HG03432 (cell line): ENCODE results near the gene NME3.
A peak's percentile ranks its signal among the peaks of the same experiment; 100 is the strongest.

Source experiments
- ATAC-seq: cut with Tn5 transposase; IDR thresholded peaks from one replicate; pipeline ENCODE4 v1.9.1; 2021; ENCODE audit warnings: mild to moderate bottlenecking, moderate library complexity; ENCODE audit not compliant: unreplicated experiment

NME3 gene

DNA sequence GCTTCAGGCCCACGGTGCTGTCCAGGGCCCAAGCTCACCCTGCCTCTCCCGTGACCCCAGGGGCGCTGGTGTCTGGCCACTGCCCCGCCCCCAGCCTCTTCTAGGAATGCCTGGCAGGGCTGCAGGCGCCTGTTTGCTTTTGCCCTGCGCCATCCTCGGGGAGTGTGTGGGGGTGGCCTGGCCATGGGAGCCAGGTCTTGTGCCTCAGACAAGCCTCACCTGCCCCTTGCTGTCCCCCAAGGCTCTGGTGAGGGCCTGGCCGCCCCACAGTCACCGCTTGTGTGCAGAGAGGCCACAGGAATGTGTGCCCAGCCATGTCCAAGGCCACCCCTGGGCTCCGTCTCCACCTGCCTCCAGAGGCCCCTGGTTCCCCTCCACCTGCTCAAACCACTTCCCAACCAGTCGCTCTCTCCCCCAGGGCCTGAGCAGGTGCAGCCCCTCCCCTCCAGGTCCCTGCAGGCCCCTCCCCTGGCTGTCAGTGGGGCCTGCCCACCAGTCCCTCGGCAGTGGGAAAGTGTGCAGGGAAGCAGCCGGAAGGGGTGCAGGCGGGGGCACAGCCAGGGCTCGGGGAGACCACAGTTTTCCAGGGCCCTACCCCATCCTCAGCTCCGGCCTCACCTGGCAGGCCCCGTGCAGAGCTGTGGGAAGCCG, 23.0 kb upstream of the NME3 start:
- ATAC-seq: no peak

DNA sequence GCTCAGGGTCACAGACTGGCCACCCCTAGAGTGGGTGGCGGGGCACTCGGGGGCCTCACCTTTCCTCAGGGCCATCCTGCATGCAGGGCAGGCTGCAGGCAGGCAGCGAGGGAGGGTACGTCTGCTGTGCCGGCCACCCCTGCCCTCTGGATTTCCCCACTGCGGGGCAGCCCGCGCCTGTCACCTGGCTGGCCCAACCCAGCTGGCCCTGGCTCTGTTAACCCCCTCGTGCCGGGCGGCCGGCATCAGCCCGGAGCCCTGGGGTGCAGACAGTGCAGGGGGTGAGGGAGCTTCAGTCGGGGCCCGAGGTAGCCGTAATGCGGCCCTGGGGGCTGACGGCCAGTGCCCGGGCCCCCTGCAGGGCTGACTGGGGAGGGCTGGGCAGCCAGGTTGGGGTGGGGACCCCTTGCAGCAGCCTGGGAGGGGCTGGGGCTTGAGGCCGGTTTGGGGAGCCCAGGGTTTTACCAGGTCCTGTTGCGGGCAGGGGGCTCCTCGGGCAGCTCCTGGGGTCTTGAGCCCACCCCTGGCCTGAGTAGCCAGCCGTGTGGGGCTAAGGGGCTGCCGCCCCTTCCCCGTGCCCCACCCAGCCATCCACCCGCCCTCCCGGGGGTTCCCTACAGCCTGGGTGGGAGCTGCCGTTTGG, 22.4 kb upstream of the NME3 start, which contains the start of gene IGFALS:
Gene IGFALS (minus strand): TSS at position 128 of the 643 bp plus-strand sequence. CDS start 53 bp downstream, at position 75.
- no peak for ATAC-seq

DNA sequence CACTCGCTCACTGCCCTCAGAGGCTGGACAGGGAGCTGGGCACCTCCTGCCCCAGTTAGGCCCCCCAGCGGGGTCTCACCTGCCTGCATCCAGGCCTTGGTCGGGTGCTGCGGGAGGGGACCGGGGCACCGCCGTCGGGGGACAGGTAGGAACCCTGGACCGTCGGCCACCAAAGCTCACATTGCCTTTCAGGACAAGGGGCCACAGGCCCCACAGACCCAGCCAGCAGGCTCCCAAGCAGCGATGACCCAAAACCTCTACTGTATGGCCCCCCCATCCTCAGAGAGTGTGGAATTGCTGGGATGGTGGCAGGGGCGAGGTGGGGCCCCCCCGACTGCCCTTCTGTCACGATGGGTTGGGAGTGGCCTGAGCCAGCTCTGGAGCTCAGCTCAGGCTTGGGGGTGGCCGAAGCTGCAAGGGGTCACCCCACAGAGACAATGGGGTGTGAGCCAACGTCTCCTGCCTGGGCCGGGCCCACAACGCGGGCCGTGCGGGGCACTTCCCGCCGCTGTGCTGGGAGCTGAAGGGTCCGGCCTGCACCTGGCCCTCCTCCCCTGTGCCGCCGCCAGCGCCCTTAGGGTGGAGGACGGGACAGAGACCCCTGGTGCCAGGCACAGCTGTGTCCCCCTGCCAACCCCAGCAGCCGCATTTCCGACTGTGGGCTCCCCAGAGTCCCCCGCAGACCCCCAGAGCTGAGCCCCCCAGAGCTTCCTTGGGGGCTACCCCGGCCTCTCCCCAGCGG, 21.7 kb upstream of the NME3 start:
- ATAC-seq: no peak

DNA sequence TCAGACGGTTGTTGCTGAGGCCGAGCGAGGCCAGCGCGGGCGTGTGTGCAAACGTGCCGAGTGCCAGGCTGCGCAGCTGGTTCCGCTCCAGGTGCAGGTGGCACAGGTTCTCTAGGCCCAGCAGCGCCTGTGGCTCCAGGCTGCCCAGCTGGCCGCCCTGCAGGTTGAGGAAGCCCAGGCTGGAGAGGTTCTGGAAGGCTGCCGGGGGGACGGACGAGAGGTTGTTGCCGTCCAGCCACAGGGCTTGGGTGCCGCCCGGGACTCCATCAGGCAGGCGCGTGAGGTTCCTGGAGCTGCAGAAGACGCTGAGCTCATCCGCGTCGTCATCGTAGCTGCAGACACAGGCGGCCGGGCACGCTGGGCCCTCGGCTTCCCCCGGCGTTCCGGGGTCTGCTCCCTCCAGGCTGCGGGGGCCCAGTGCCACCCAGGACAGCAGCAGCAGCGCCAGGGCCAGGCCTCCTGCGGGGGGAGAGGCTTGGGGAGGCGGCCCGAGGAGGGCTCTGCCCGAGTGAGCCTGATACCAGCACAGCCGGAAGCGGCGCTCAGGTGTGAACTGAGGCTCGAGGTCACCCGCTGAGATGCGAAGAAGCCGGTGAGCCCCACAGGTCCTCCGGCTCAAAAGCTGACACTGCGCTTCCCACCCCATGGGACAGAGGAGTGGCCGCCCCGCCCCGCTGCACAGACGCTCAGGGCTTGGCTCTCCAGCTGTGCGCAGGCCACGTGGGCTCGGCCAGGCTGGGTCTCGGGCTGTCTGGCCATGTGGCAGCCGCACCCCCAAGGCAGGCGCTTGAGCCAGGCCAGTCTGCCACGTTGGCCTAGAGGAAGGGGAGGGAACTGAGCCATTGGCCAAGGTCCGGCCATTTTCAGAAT, 20.8 kb upstream of the NME3 start:
- ATAC-seq: no peak

DNA sequence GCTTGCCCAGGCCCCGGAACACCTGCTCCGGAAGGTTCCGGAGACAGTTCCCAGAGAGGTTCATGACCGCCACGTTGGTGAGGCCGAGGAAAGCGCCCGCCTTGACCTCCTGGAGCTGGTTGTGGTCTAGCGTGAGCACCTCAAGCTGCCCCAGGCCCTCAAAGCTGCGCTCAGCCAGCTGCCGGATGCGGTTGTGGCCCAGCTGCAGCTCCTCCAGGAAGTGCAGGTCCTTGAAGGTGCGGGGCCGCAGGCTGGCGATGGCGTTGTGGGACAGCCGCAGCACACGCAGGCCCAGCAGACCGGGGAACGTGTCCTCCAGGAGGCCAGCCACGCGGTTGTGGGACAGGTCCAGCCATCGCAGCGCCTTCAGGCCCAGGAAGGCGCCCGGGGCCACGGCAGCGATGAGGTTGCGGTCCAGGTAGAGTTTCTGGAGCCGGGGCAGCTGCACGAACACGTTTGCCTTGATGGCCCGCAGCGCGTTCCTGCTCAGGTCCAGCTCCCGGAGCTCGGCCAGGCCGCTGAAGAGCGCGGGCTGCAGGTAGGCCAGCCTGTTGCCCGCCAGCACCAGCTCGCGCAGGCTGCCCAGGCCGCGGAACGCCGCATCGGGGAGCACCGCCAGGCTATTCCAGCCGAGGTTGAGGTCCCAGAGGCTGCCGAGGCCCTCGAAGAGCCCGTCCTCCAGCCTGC, 20.1 kb upstream of the NME3 start:
- no peak for ATAC-seq

DNA sequence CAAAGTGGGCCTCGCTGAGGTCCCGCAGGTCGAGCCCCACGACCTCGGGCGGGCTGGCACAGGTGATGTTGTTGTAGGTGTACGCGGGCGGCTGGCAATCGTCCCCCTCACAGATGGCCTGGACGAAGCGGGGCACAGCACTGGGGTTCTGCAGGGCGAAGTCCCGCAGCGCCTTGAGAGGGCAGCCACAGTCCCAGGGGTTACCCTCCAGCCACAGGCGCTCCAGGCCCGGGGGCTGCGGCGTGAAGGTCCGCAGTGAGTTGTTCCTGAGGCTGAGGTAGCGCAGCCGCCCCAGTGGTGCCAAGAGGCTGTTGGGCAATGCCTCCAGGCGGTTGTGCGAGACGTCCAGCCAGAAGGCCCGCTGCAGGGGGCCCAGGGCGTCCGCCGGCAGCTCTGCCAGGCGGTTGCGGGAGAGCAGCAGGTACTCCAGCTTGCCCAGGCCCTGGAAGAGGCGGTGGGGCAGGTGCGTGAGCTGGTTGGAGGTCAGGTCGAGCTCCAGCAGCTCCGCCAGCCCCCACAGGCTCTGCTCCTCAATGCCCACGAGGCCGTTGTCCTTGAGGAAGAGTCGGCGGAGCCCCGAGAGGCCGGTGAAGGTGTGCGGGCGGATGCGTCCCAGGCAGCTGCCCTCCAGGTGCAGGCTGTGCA, 19.4 kb upstream of the NME3 start:
- ATAC-seq: no peak

DNA sequence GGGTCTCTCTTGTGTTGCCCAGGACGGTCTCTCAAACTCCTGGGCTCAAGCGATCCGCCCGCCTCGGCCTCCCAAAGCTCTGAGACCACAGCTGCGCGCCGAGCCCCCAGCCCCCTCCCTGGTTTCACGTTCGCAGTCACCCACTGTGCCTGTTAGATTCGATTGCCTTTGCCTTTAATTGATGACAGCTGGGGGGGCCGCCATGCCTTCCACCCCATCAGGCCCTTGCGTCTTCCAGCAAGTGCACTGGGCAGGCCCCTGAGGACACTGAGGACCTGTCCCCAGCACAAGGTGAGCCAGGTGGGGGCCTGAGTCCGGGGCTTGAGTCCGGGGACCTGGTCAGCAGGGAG, 18.9 kb upstream of the NME3 start:
- no peak for ATAC-seq

DNA sequence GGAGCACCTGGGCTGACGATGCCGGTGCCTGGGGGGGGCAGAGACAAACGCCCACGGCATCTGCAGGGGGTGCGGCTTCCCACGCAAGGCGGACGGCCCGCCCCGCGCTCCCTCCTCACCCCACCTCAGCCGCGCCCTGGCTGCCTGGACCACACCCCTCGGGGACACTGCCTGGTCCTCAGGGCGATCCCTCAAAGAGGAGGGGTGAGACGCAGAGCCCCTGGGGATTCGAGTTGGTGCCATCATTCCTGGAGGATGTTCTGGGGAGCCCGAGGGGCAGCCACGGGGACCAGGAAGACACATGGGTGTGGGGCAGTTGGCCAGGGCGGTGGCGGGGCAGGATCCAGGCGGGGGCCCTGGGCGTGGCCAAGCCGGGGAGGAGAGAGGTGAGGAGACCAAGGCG, 18.3 kb upstream of the NME3 start:
- no peak for ATAC-seq

DNA sequence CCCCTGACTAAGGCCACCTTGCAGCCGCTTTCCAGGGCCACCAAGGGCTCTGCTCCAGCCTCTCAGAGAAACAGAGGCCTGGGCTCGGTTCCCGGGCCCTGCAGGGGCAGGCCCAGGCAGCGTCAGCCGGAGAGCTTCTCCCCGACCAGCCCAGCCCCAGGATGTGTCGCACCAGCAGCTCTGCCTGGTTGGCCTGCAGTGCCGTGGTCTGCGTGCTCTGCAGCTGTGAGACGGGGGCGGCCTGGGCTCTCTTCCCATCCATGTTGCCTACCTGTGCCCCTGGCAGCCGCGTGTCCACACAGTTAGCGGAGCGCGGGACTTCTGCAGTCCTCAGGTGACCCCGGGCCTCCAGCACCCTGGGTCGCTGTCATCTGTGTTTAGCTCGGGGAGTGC, 17.4 kb upstream of the NME3 start:
- no peak for ATAC-seq

DNA sequence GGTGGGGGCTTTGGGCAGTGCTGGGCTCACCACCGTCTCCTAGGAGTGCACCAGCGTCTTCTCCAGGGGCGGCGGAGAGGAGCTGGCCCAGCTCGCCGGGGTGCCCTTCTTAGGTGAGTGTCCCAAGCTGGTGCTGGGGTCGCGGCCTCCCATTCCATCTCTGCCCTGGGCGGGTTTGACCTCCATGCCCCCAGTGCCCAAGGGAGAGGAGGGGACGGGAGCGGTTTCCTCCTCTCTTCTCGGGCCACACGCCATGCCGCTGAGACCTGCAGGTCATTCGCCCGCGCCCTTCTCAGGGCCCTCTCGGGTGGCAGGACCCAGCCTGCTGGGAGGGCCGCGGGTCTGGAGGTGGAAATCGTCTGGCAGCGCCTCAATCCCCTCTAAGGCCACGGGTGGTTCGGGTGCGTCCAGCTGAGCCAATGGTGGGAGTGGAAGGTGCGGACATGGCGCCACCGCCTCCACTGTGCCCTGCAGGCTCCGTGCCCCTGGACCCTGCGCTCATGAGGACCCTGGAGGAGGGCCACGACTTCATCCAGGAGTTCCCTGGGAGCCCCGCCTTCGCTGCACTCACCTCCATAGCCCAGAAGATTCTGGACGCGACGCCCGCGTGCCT, 16.9 kb upstream of the NME3 start:
- ATAC-seq: no peak

DNA sequence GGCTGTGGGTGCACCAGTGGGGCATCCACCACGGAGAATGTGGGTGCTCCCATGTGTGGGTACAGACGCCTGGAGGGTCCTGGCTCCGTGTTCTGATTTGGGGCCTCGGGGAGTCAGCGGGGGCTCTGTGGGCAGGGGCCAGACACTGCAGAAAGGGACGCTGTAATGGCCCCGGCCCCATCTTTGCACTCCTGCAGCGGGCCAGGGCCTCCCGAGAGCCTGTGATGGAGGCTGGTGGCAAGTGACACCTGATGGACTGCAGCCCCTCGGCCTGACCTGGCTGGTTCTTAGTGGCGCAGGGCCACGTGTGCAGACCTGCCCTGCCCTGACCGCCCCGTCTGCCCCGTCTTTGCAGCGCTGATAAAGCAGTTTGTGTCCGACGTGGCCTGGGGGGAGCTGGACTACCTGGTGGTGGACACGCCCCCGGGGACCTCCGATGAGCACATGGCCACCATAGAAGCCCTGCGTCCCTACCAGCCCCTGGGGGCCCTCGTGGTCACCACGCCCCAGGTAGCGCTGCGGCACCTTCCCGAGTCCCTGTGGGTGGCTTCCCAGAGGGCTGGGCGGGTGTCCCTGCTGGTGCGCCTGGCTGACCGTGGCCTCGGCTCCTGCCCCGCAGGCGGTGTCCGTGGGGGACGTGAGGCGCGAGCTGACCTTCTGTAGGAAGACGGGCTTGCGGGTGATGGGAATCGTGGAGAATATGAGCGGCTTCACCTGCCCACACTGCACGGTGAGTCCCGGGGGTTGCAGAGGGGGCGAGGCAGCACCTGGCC, 16.2 kb upstream of the NME3 start:
- no peak for ATAC-seq

DNA sequence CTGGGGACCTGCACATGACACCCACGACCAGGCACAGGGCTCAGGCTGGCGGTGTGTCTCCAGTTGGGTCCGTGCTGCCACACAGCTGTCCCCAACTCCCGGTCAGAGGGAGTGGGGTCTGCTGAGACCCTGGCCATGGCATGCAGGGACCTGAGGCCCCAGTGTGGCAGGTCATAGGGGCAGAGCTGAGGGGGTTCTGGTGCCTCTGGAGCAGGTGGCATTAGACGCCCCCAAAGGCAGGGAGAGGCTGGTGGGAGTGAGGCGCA, 15.6 kb upstream of the NME3 start:
- ATAC-seq: no peak

DNA sequence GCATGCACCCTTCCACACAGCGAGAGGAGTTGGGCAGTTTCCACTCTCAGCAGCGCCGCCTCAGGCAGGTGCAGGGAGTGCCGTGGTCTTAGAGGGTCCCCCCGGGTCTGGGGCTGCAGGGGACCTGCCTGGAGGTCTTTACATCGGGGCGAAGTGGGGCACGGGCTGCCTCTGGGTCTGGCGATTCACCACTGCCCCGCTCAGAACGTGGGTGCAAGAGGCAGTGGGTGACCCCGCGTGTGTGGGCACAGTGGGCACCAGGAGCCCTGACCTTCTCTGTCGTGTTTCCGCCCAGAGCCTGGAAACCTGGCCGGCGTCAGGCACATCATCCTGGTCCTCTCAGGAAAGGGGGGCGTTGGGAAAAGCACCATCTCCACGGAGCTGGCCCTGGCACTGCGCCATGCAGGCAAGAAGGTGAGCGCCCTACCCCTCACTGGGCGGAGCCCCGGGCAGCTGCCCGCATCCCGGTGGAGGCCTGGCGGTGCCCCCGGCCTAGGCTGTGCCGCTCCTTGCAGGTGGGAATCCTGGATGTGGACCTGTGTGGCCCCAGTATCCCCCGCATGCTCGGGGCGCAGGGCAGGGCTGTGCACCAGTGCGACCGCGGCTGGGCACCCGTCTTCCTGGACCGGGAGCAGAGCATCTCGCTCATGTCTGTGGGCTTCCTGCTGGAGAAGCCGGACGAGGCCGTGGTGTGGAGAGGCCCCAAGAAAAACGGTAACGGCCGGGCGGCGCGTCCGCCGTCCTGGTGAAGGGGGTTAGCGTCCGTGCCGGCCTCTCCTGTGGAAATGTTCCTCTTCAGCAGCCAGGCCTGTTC, 15.1 kb upstream of the NME3 start:
- ATAC-seq: no peak

DNA sequence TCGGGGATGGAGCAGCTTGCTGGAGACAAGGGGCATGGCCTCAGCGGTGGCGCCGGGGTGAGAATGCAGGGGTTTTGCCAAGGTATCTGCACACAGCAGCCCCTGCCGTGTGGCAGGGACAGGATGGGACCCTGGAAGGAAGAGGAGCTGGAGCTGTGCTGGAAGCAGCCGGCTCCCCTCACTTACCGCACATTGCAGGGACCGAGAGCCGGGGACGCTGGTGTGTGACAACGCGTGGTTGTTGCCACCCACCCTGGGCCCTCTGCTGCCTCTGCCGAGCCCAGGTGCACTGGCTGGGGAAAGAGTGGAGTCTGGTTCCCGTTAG, 14.5 kb upstream of the NME3 start:
- no peak for ATAC-seq

DNA sequence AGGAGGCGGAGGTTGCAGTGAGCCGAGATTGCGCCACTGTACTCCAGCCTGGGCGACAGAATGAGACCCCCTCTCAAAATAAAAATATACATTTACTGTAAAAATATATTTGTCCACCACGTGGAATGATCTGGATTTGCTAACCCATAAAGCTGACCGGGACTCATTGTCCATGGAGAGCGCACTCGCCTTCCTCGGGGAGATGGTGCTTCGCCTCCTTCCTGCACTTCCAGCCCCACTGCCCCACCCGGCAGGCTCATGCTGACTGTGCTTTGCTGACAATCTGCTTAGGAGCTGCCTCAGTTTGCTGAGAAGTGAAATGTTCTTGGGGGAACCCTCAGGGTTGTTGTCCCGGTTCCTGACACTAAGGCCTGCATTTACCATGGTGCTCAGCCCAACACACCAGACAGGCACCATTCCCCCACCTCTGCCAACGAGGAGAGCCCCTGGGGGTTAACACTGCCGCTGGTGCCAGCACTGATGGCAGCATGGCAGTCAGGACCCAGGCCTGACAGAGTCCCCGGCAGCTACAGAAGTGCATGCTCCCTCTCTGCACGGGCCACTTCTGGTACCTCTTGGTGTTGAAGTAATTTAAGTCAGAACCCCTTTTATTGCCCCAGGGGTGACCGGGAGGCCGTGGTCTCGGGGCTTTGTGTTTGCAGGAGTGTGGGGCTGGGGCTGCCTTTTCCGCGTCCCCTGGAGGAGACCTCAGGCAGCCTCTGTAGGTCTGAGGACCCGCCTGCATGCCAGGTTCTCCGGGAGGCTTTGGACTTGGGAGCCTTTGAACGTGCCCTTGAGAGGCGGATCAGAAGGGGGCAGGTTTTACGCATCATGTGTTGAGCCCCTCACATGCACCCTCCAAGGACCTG, 13.9 kb upstream of the NME3 start:
- ATAC-seq: no peak

DNA sequence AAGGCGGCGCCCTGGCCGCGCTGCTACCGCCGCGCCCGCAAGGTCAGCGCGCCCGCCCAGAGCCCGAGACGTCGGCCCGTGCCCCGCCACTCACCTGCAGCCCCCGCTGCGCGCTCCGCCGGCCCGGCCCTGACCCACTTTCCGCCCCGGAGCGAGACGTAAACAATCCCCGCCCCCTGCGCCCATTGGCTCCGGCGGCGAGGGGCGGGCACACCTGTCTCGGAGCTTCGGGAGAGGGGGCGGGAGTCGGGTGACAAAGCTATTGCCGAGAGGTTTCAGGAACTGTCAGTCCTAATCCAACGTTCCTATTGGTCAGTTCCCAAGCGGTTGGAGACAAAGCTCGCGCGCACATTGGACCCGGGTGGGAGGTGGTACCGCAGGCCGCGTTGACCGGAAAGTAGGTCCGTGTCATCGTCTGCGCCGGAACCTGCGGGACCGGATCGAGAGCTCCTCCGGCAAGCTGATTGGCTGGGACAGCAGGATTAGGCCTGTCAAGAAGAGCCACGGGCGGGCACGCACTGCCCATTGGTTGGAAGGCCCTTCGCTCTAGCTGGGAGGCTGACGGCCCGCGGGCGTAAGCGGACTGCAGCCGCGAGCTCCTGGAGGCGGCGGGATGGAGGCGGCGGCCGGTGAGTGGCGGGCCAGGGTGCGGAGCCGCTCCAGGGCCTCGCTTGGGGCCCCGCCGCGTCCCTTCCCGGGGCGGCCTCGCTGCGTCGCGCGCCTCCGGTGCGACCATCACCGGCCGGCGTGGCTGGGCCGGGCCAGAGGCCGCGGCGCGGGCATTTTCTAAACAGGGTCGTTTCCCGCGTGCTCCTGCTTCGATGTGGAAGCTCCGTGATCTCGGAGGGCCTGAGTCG, 11.3 kb upstream of the NME3 start, which contains the start of the genes NUBP2 and SPSB3:
Gene NUBP2 (plus strand): TSS at position 553 of the 857 bp plus-strand sequence. CDS start 61 bp downstream, at position 614.
Gene SPSB3 (minus strand): TSS at position 164 of the 857 bp plus-strand sequence. CDS start 1,088 bp downstream, outside the sequence.
- ATAC-seq: peak; percentile 78
